CD4-positive, alpha-beta T cell treated with Interferon alpha-2 for 1 hour (primary cell): Measurements from ENCODE around the gene FHL3.

Source experiments
- DNase-seq, 2 donors: peaks; one replicate each; pipeline ENCODE4 v3.0.0-alpha.2; 2020 to 2022

The FHL3 gene, protein sequence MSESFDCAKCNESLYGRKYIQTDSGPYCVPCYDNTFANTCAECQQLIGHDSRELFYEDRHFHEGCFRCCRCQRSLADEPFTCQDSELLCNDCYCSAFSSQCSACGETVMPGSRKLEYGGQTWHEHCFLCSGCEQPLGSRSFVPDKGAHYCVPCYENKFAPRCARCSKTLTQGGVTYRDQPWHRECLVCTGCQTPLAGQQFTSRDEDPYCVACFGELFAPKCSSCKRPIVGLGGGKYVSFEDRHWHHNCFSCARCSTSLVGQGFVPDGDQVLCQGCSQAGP

GRCh38 chr1:38005195-38006007 is at the start of gene FHL3:
FHL3 (minus strand) TSS chr1:38005514; CDS start chr1:37999412, 6,102 bp downstream.
- DNase-seq, result peak; percentile 40 to 62

GRCh38 chr1:38053416-38054091 is 48.2 kb upstream of the FHL3 start:
- no peak for DNase-seq

GRCh38 chr1:38052750-38053415 is 47.6 kb upstream of the FHL3 start:
- peak in 1 of 2 donors; percentile 25 for DNase-seq

DNA sequence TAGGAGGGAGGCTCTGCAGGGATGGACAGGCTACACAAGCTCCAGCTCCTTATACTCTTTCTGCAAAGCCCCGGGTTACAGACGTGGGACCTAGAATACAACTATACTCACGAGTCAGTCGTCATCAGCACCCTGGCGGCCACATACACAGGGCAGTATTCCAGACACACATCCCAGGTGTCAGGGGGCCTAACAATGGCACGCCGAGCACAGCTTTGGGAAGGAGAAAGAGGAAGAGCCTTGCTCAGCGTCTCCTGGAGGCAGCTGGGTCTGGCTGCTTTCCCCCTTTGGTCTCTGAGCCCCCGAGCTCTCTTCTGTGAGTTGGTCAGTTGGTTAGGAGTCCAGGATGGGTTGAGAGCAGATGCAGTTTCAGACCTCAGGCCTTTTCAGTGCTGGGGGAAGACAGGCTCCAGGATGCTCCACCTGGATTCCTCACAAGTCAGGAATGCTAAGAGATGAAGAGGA is 45.8 kb upstream of the FHL3 start:
- no peak for DNase-seq

GRCh38 chr1:38050397-38051078 is 45.2 kb upstream of the FHL3 start:
- DNase-seq, result no peak

DNA sequence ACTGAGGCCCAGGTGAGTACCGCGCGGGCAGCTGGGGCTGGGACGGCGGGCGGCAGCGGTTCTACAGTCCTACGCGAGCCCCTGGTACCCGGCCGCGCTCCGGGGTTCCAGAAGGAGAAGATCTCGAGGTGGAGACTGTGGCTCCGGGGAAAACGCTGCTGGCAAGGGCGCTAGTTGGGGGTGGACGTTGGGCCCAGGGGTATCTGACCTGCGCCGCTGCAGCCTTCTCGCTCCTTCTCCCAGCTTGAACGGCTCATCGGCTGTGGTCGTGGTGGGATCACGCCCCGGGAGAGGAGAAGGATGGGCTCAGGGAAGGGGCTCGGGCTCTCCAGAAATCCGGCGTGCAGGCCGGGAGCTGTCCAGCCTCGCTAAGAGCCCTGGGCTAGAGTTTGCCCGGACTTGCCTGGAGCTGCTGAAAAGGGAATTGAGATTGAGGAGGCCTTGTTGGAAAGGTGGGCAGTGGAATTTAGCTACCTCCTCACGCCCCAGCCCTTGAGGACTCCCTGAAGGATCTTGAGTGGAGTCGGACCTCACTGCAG is 42.4 kb upstream of the FHL3 start:
- DNase-seq, result no peak

- peak; percentile 72 to 86 for DNase-seq
Observed at GRCh38 chr1:38046884-38047602, 41.7 kb upstream of the FHL3 start.

GRCh38 chr1:38046333-38046883 is 41.1 kb upstream of the FHL3 start, which contains the start of gene POU3F1:
POU3F1 (minus strand) TSS chr1:38046793; CDS start chr1:38046743, 50 bp downstream.
- no peak for DNase-seq

GRCh38 chr1:38045401-38046332 is 40.4 kb upstream of the FHL3 start:
- no peak for DNase-seq

DNA sequence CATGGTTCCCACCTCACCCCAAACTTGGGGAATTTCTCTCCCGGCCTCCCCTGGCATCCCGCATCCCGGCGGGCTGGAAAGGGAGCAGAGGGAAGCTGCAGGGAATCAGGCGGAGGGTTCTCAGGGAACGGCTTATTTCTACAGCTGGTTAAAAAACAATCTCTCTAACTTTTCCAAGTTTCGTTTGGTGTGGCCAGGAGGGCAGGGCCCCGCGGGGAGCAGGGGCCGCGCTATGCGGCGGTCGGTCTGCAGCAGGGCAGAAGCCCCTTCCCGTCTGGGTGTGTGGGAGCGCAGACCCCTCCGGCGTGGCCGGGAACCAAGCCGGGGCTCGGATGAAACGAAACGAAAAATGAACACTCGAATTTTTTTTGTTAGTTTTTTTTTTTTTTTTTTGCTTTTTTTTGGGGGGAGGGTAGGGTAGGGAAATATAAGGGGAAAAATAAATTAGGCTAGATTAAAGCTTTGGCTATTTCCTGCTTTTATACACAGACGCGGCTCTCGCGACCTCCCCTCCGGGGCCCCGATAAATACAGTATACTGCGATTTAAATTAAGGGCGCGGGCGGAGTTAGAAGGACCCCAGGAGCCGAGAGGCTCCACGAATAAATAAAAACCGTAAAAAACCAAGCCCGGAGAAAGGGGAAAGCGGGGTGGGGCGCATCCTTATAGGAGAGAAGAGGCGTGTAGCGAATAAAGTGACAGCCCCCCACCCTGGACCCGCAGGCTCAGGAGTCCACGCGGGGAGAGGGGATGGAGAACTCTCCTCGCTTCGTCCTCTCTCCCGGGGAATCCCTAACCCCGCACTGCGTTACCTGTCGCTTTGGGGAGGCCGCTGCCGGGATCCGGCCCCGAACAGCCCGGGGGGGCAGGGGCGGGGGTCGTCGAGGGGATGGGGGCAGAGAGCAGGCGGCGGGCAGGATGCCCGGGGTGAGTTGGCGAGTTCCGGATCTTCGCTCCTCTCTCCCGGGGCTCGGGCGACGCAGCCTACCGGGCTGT is 39.2 kb upstream of the FHL3 start:
- DNase-seq, result no peak

DNA sequence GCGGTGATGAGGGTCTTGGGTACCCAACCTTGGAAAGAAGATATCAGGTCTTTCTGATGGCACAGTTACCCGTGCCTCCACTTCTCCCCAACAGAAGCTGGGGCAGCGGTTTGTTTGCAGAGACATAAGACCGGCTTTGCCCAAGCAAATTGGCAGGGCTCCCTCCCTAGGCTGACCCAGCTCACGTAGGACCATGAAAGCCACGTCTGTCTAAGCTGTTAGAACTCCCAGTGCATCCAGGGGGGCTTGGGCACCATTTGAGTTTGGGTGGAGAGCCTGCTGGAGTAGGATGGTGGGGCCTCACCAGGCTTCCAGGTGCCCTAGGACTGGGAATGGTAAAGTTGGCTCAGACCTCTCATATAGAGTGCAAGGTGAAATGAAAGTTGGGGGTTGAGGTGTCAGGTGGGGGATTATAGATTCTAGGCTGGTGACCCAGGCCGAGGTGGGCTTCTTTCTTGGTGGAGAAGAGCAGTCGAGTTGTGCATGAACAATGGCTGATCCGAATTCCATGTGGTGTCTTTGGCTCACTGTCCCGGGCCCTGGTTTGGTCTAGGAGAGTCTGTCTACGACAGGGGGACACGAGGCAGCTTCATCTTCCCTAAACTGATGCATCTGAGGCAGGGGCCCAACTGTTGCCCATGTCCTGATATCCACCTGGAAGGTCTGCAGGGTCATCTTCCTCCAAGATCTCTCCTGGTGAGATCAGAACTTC is 37.9 kb upstream of the FHL3 start:
- DNase-seq, result no peak

DNA sequence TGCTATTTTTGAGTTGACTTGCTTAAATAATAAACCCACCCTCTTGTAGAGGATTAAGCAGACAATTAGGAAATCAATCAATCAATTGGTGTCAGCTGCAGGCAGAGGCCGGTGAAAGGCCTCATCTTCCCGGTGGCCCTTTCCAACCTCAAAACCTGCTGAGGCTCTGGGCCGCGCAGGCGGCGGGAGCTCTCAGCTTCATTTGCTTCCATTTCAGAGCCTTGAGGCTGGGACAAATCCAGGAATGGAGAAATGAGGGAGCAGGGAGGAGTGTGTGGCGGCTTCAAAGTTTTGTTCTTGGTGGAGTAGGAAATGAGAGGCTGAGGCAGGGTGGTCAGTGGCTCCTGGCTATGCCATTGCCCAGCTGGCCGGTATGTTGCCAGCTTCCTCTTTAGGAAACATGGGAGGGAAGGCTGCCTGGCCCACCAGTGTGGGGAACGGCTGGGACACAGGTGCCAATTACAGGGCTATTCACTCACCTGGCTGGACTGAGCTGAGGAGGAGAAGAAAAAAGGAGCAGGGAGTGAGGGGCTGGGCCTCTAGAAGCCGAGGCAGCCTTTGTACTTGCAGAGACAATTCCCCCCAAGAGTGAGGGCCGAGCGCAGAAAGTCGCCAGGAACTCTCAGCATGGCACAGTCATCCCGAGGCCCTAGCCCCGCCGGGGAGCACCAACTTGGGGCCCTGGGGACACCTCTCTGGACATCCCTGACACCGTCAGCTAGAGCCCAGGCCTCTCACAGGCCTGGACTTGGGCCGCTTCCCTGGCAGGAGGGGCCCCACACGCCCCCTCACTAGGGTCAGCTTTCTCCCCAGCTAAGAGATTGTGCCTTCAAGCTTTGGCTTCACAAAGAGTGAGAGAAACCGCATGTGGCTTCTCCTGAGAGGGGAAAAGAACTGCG is 36.9 kb upstream of the FHL3 start:
- no peak for DNase-seq

DNA sequence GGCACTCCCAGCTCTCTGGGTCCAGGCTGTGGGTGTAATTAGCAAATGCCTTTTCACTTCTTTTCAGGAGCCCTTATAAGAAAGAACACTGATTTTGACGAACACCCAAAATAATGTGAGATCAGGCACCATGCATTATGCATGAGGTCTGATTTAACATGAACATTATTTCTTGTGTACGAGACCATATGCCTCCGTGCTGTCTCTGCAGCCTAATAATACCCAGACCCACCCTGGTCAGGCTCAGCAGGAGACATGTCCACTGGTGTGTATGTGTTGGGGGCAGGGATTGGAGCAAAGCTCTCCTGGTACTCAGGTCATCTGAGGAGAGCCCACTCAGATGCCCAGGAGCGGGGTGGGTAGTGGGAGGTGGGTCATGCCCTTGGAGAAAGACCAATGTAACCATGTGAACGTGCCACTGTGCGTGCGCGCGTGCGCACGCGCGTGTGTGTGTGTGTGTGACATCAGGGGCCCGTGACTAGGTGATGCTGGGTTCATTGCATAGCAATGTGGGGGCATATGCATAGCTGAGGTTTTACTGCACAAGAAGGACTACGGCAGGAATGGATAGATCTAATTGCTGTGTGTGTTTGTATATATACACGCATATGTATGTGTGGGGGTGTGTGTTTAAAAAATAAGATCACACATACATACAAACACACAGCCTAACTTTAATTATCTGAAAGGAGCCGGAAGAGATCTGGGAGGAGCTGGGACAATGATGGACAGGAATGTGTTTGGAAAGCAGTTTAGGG is 34.2 kb upstream of the FHL3 start:
- DNase-seq, result no peak

DNA sequence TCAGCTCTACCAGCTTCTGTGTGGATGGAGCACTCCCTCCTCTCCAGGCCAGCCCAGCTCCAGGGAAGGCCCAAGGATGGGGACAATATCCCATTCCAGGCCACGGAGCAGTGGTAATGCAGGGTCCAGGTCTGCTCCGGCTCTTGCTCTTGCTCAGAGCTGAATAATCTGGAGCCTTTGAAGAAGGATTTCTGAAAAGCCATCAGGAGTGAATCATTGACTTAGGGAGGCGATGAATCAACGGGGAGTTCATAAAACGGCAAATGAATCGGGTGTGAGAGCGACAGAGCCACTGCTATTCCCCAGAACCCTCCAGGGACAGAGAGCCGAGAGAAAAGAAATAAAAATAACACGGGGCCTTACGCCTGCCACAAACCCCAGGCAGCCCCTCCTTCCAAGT is 33.5 kb upstream of the FHL3 start:
- DNase-seq, result no peak

DNA sequence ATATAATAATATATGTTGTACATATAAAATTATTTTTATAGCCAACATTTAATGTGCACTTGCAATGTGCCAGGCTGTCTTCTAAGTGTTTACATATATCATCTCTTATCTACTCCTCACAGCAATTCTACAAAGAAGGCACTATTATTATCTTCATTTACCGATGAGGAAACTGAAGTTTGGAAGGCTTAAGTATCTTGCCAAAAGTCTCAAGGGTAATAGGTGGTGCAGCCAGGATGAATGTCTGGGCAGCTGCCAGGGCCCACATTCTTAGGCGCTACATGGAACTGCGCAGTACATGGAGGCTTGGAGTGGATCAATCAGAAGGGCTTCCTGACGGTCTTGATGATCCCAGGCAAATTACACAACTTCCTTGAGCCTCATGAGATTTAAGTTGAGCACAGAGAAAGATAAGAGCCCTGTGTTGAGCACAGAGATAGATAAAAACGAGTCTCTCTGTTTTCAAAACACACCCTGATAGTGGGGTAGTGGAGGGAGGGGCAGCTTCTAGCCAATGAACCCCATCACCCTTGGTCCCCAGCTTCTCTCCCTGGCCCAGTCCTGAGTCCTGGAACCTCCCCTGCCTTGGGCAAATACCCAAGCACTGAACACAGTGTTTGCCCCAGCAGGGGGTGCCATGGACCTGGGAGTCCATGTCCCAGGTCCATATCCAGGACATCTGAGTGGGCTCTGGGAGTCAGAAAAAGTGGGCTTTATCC is 32.1 kb upstream of the FHL3 start:
- no peak for DNase-seq
